EH (cell line): Measurements from ENCODE around the gene GPC6.

Experiments used
- DNase-seq: peaks from one replicate; pipeline ENCODE4 v3.0.0-alpha.2; 2015; ENCODE audit warnings: low read depth

GPC6 gene

DNA sequence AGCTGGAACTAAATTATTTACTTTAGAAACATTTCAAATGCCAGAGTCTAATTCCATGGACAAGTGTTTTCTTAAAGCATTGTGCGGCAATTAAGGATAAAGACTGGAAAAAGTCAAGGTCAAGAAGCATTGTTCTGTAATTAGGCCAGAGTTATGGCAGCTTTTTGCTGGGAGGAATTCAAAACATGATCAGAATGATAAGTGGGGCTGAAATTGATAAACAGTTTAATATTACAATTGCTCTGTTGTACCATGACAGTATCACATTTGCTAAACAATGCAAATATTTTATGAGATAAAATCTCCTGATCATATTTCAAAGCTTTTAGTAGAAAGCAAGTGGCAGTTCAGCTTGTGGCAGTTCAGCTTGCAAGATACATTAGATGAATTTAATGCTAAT, 513.7 kb downstream of the GPC6 start:
- no peak for DNase-seq

GRCh38 chr13:93744033-93744432, 517.4 kb downstream of the GPC6 start:
- no peak for DNase-seq

- no peak for DNase-seq
These were observed 518.3 kb downstream of the GPC6 start for GRCh38 chr13:93744886-93745285.

GRCh38 chr13:93745884-93746283, 519.3 kb downstream of the GPC6 start:
- no peak for DNase-seq

DNA sequence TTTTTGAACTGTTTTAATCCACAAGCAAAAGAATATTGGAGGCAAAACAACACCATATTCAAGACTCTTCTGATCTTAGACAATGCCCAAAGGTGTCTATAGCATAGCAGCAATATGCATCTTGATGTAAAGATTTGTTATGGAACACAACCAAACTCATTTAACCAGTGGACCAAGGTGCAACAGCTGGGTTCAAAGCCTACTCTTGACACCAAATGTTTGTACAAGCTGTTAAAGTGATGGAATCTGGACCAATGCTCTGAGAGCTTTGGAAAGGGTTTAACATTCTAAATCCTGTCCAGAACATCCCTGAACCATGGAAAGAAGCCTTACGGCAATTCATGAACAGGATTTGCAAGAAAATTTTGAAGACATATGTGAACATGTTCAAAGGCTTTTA, 520.0 kb downstream of the GPC6 start:
- DNase-seq = no peak

DNA sequence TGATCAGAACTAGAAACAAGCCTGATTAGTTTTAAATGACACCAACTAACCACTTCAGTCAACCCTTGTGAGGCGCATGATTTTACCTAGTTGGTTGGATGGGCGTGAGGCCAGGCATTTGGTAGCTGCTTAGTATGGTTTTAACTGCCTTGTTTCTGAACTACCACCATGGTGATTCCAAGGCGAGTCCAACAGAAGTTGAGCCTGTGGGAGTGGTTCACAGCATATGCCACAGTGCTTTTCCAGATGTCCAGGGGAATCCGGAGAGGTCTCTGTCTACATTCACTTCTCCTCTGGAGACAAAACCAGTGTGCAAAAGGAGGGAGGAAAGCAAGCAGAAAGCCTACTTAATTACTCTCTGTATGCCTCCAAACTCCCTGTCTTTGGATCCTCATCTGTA, 524.1 kb downstream of the GPC6 start:
- DNase-seq = no peak

DNA sequence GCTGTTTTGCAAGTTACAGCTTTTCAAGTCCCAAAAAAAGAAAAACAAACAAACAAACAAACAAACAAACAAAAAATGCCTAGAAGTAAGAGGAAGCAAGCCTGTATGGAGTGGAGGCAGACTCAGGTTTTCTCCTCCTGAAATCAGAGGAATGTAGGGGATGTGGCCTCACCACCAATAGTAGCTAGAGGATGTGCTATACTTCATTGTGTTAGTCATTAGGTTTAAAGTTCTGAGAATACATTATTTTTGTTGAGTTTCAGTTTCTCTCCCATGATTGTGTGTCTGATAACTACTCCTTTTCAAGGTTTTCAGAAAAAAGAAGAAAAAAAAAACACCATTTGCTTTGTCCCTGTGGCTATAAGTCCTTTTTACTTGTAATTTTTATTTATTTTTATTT, 524.5 kb downstream of the GPC6 start:
- no peak for DNase-seq

- DNase-seq = no peak
These were observed 525.9 kb downstream of the GPC6 start for GRCh38 chr13:93752541-93752940.

DNA sequence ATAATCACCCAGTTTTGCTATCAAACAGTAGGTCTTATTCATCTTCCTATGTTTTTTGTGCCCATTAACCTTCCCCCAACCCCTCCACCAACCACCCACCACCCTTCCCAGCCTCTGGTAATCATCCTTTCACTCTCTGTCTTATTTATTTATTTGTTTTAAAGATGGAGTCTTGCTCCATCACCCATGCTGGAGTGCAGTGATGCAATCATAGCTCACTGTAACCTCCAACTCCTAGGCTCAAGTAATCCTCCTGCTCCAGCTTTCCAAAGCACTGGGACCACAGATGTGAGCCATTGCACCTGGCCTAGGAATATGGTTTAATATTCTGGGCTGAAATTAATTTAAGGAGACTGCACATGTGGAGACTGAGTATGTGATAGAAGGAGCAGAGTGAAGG, 527.0 kb downstream of the GPC6 start:
- DNase-seq = no peak

DNA sequence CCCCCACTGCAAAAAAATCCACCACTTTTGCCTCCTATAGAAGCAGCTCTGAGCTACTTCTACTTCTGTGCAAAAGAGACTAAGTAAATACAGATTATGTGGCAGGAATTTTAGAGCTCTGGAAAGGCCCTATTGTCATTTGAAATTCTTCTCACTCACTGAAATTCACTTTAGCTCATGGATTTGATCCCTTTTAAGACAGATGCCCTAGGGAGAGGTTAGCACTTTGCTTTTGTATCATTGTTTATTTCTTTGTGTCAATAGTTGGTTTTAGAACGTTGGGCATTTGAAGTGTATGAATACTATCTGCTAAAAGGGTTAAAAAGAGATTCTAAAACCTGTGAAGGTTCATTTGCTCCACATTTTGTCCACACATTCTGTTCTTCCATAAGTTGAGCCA, 528.7 kb downstream of the GPC6 start:
- DNase-seq = no peak

GRCh38 chr13:93758575-93758974, 532.0 kb downstream of the GPC6 start:
- DNase-seq = no peak

DNA sequence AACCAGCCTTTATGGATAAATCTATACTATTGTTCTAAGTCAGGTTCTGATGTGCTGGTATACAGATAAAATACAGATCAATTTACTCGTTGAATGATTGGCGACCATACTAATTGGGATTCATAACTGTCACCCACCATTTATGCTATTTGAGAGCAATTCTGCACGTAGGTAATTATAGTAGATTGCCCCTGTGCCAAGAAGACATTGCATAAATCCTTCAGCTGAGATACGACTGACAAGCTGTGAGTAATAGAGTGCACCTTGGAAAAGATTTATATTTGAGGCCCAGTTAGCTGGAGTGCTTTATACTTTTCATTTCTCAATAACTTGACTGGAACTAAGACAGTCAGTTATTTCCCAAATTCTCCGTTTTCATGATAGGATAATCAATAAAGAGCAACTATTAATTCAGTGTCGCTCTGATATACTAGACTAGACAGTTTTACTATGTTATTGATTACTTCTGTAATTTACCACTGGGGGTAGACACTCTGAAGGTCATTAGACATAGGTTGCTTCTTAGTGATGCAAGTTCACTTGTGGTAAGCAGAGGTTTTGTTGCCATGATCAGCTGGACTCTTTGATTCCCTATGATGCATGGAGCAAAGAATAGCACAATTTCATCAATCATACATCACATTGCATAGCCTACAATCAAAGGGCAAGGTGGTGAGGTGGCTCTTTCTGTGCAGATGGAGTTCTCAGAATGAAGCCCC, 536.3 kb downstream of the GPC6 start:
- DNase-seq = no peak

DNA sequence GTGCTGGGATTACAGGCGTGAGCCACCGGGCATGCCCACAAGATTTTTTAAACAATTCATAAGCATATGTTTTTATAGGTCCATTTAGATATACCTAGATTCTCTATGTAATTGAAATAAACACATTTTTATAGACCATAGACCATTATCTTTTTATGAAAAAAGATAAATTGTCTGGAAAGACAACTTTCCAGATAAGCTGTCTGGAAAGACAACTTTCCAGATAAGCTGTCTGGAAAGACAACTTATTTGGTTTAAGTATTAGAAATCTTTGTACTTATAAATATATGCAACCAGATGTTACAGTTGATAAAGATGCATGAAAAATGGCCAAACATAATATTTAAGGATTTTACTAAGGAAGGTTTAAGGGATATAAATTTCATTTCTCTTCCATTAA, 538.5 kb downstream of the GPC6 start:
- no peak for DNase-seq

- no peak for DNase-seq
These were observed 539.2 kb downstream of the GPC6 start for GRCh38 chr13:93765811-93766210.

DNA sequence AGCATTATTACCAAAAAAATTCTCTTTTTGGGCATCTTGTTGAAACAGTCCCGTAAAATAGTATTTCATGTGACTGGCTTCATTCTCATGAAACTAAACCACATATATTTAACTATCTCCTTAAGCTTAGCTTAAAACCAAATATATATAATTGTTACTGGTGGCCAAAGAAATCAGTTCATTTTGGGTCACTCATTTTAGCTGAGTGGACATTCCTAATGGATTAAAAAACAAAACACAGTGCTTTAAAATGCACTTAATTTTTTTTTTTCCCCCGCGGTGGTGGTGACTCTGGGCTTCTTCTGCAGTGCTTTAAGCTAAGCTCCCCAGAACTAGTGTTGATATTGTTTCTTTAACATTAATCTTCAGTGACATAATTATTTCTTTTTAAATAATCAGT, 540.1 kb downstream of the GPC6 start:
- no peak for DNase-seq

DNA sequence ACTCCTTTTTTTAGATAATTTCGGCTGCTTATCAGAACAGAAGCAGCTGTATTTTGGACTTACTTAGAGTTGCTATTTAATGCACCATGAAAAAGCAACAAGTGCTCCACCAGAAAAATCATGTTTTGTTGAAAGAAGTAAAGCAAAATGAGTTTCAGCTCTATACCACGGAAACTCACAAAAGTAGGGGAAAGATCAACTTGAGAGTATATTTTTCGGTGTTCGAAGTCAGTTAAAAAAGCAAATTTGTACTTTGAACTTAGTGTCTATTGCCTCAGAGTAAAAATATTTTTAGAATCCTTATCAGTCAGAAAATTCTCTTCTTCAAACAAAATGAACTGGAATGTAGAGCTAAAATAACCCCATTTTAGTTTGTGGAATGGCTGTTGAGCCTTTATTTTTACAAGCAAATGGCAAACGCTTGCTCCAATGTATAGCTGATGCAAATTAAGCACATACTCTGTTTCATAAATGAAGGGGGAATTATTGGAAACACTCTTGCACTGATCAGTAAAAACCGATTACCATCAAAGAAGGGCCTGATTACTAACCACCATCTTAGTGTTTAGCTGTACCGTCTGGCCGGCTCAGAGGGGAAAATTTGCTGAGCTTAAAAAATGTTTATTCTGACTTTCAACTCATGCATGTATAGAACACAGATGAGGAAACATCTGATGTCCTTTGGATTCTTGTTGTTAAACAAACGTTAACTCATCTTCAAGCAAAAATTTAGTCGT, 540.7 kb downstream of the GPC6 start:
- DNase-seq = no peak

GRCh38 chr13:93767917-93768409, 541.4 kb downstream of the GPC6 start:
- DNase-seq = no peak

GRCh38 chr13:93769101-93769500, 542.5 kb downstream of the GPC6 start:
- no peak for DNase-seq

- no peak for DNase-seq
These were observed 543.0 kb downstream of the GPC6 start for GRCh38 chr13:93769607-93770006.

GRCh38 chr13:93771227-93771626, 544.6 kb downstream of the GPC6 start:
- no peak for DNase-seq

DNA sequence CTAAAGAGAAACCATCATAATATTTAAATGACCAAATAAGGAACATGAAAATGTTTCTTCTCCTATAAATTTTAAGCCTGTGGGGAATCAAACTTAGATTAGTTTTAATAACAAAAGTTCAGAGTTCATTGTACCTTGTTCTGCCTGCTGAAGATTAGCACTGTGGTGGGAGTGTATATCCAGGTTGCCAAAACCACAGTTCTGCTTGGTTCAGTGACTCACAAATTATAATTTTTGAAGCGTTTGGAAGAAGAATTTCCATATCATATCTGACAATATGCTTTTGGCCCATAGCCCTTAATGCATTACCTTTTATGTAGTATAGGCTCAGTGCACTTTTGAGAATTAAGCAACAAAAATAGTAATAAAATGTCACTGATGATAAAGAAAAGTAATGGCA, 545.2 kb downstream of the GPC6 start:
- DNase-seq = no peak

- no peak for DNase-seq
These were observed 547.9 kb downstream of the GPC6 start for GRCh38 chr13:93774506-93774905.

GRCh38 chr13:93775027-93775426, 548.4 kb downstream of the GPC6 start:
- no peak for DNase-seq
